Germinal center (tissue), 1 donor: ENCODE results near the gene ASCL1.

Experiments
- DNase-seq: peaks from one replicate; pipeline ENCODE4 v3.0.0; 2012; ENCODE audit warnings: mixed read lengths, low spot score

Gene ASCL1

GRCh38 chr12:102951841-102952240 is 5.6 kb upstream of the ASCL1 start:
- DNase-seq: no peak

- DNase-seq: no peak
These were observed 4.3 kb upstream of the ASCL1 start for GRCh38 chr12:102953221-102953620.

DNA sequence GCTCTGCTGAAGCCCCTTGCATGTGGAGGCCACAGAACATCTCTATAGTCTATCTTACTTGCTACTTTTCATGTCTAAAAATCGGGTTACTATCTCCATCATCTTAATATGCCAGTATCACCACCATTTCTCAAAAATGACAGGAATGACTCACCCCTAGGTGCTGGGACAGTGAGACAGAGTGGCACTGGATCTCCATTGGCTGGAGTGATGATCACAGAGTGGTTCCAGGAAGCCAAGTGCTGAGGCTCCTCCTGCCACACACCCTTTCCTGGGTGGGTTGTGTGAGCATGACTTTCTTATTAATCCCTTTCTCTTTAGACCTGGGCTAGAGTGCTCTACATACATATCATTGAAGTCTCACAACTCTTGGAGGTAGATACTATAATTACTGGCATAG is 3.3 kb upstream of the ASCL1 start:
- DNase-seq: no peak

GRCh38 chr12:102955926-102956737 is 1.3 kb upstream of the ASCL1 start:
- DNase-seq: no peak

DNA sequence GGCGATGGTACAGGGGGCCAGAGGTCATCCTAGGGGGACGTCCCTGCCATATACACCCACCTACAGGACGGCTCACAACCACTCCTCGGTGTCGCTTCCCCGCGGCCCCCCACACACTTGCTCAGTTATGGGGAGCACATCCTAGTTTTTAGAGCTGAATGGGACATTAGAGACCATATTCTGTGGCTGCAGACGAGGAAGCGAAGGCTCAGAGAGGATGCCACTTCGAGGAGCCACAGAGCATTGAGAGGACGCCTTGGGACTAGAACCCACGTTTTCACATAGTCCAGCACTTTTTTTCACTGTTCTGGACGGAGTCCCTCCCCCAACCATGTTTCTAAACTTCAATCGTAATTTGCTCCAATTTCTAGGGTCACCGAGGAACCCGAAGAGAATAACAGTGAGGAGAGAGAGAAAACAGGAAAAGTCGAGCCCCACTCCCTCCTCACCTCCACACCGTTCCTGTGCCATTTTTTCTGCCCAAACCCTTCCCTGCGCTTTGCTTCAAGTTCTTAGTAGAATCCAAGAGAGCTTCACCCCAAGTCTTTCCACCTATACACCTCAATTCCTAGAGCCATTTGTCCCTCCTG is 641 bp upstream of the ASCL1 start:
- DNase-seq: no peak

DNA sequence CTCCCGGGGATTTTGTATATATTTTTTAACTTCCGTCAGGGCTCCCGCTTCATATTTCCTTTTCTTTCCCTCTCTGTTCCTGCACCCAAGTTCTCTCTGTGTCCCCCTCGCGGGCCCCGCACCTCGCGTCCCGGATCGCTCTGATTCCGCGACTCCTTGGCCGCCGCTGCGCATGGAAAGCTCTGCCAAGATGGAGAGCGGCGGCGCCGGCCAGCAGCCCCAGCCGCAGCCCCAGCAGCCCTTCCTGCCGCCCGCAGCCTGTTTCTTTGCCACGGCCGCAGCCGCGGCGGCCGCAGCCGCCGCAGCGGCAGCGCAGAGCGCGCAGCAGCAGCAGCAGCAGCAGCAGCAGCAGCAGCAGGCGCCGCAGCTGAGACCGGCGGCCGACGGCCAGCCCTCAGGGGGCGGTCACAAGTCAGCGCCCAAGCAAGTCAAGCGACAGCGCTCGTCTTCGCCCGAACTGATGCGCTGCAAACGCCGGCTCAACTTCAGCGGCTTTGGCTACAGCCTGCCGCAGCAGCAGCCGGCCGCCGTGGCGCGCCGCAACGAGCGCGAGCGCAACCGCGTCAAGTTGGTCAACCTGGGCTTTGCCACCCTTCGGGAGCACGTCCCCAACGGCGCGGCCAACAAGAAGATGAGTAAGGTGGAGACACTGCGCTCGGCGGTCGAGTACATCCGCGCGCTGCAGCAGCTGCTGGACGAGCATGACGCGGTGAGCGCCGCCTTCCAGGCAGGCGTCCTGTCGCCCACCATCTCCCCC is 777 bp downstream of the ASCL1 start:
- no peak for DNase-seq

GRCh38 chr12:102958830-102959176 is 1.3 kb downstream of the ASCL1 start:
- no peak for DNase-seq

- DNase-seq: no peak
These were observed 1.9 kb downstream of the ASCL1 start for GRCh38 chr12:102959391-102959790.

- no peak for DNase-seq
These were observed 3.4 kb downstream of the ASCL1 start for GRCh38 chr12:102960766-102961465.

GRCh38 chr12:102961466-102961855 is 4.0 kb downstream of the ASCL1 start:
- no peak for DNase-seq

DNA sequence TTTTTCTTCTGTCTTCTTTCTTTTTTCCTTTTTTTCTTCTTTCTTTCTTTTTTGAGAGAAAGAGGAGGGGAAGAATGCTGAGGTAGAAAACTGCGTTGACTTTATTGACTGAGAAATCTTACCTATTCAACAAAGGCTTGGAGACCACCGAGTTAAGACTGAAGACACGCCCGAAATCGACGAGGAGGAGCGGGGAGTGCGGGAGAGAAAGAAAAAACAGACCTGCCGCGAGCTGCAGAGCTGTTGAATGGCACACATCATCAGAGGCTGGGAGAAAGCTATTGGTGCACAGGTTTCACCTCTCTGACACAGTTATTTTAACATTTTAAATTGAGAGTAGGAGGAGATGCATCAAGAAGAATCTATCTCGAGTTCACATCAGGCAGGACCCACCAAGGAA is 5.1 kb downstream of the ASCL1 start:
- no peak for DNase-seq

DNA sequence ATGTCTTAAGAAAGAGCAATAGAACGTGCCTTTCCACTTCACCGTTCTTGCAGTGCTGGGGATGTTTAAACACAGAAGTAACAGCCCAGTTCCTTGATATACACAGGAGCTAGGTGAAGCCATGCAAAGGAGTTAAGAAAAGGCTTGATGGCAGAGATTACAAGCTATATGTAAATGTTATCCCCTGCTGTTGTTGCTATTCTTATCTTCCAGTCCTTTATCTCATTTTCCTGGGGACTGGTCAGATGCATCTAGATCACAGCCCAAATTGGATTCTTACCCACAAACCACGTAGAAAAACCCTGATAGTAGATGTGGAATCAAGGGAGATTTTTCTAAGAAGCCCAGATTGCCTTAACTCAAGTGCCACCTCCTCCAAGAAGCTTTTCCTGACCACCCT is 5.5 kb downstream of the ASCL1 start:
- no peak for DNase-seq

DNA sequence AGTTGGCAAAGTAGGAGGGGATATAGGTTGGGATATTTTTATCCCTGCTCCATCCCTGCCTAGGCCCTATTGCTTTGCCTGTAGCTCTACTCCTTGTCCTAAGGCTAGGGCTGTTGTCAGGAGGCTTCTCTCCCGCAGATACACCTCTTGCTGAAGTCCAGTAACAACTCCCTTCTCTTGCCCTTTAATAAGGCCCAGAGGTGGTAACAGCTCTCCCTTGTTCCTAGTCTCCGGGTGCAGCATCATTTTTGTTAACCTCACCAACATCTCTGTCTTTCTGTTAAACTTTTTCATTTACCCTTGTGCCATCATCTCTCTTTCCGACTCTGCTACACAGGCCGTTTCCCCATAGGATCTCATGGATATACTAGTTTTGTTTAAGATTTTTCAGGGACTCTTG is 6.3 kb downstream of the ASCL1 start:
- DNase-seq: no peak

GRCh38 chr12:102964872-102965271 is 7.4 kb downstream of the ASCL1 start:
- no peak for DNase-seq

DNA sequence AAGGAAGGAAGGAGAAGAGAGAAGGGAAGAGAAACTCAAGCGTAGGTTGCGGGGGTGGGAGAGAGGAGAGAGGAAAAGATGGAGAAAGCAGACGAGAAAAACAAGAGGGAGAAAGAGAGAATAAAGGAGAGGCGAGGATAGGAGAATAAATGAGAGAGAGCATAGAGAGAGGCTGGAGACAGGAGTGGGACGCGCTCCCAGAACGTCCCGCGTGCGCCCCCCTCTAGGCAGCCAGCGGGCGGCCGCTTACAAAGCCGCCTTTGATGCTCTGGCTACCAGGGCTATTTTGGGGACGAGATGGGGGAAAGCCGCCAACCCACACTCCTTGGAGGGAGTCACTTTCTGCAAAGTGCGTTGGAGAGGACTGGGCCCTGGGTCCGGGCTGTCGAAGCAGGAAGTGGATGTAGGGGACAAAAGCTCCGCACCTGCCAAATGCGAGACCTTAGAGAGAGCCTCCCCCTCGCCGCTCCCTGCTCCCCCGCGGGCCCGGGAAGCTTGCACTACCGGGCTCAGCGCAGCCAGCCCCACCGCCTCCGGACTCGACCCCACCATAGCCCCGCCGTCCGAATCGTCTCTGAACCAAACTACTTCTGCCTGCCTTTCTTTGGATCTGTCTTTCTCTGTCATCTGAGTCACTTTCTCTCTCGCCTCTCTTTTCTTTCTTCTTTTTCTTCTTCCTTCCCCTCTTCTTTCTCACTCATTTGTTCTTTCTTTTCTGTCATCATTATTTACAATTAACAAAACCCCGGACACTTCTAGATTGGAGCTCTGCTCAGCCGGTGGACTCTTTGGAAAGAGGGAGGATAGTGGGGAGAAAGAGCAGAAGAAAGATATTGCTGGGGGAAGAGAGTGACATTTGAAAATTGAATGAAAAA is 8.0 kb downstream of the ASCL1 start:
- DNase-seq: no peak

DNA sequence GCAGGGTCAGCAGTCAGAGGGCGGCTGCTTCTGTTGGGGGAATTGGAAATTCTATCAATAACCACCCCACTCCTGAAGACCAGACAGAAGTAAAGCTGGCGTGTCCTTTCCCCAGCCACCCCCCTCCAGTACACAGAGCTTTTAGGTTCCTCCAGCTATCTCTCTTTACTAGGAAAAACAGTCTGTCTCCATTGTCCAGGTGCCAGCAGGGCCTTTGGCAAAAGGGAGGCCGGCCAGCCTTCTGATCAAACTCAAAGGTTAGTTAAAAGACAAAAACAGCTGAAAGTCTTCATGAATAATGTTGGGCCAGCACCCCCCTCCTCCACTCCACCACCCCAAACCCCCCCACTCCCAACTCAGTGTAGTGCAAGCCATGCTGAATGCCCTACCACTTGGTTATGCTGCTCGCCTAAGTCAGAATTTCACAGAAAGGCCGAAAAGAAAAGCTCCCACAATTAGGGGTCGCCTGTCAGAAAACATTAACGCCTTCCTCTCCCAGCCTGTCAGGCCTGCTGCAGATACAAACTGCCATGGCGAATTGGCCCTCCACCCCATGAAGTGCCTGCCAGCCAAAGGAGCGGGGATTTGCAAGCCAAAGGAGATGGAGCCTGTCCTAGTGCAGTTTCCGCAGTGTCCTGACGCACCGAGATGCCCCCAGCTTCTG is 8.9 kb downstream of the ASCL1 start:
- no peak for DNase-seq

DNA sequence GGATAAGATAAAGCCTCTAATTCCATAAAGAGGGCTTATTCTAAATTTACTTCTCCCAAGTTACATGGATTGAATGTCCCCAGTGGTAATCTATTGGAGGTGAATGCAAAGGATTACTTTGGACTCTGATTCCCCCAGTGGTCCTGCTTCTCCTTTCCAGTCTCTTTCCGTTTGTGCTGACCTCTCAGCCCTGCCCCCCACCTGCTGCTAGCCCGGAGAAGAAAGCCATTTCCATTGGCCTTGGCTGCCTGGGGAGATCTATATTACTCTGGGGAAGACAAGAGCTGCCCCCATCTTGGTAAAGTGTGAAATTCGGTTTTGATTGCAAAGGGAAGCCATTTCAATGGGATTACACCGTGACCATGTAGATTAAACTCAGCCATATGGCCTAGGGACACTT is 13.3 kb downstream of the ASCL1 start:
- DNase-seq: no peak

DNA sequence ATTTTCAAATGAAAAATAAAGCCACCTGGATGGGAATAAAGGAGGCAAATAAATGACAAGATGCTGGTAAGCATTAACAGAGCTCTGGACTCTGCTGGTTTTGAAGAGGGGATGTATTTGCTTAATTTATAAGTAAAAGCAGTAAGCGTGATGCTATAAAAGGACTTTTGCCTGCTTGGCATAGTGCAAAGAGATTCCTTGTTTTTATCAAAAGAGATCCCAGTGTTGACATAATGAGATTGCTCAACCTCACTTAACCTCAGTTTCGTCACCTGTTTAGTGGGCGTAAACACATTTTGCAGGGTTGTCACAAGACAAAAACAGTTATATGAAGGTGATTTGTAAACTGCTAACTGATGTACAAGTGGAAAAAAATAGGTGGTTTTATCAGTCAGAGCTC is 13.8 kb downstream of the ASCL1 start:
- no peak for DNase-seq

- no peak for DNase-seq
These were observed 16.1 kb downstream of the ASCL1 start for GRCh38 chr12:102973583-102973982.

DNA sequence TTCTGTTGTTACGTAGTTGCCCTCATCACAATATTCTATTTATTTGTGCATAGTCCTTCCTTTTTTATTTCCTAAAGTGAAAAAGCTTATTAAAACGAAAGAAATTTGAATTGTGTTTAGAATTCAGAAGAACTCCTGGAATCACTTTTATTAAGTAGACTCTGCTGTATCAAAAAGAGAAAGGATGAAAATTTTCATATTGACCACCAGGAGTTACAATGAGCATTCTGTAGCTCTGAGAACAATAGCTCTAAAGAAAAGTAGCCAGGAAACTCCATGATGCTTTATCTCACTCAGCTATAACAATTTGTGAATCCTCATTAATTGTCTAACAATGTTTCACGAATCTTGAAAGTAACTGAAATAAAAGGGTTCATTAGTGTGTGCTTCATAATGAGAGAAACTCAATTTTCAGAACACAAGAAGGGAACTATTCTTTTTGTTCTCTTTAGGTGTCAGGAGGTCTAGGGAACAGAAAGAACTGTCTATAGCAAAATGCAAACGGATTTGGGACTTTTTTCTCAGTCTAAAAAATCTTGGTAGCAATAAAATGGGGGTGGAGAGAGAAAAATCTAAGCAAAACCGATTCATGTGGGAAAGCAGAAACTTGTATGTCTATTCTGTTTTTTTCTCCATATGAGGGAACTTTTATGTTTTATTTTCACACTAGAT is 19.3 kb downstream of the ASCL1 start:
- DNase-seq: no peak
